Naive thymus-derived CD4-positive, alpha-beta T cell (primary cell): ENCODE data around the gene FSTL3. TPM values are rescaled to one million over a fixed set of nuclear protein-coding genes. Genes with fewer than 3 reads are reported as not detected.
A peak's percentile ranks its signal among the peaks of the same experiment; 100 is the strongest.

ENCODE experiments used
- ATAC-seq: fragments of 150-1000 bp; cut with Tn5 transposase; 2 replicates; pipeline ENCODE4 v1.10.0; 2021; ENCODE audit warnings: mild to moderate bottlenecking, moderate library complexity
- CTCF ChIA-PET: fragments of 350-600 bp; sonication (Branson Sonifier 250); formaldehyde crosslinking; loops from one replicate; lab custom pipeline; 2021; ENCODE audit warnings: antibody characterized with exemption; lab: Charles Lee
- POLR2A ChIA-PET: fragments of 350-600 bp; sonication (Branson Sonifier 250); formaldehyde crosslinking; loops from one replicate; lab custom pipeline; 2021; ENCODE audit warnings: antibody characterized with exemption, inconsistent platforms; lab: Charles Lee
- DNase-seq, 9 donors: peaks; one replicate each; pipeline versions ENCODE4 v3.0.0 to v3.0.0-alpha.2; 2020 to 2022; ENCODE audit warnings: mixed read lengths in 1 of 9
- H3K27ac ChIP-seq: one replicate; pipeline ENCODE4 v1.7.0; 2013; ENCODE audit warnings: mild to moderate bottlenecking, low read depth, low read length, moderate library complexity
- H3K27me3 ChIP-seq, 2 donors: one replicate each; pipeline ENCODE4 v1.7.0; 2013; ENCODE audit warnings: low read length in 2 of 2, mild to moderate bottlenecking in 2 of 2, moderate library complexity in 2 of 2; ENCODE audit not compliant: control insufficient read depth in 2 of 2, insufficient read depth in 2 of 2
- H3K36me3 ChIP-seq, 3 experiments: 1 replicate in 2 of 3; 2 replicates in 1 of 3; pipeline ENCODE4 v1.7.0; 2013; ENCODE audit warnings: low read length in 3 of 3, mild to moderate bottlenecking in 3 of 3, moderate library complexity in 1 of 3; ENCODE audit not compliant: insufficient read depth in 3 of 3, control insufficient read depth in 2 of 3
- H3K4me1 ChIP-seq, 2 donors: one replicate each; pipeline ENCODE4 v1.7.0; 2013; ENCODE audit warnings: low read length in 2 of 2, mild to moderate bottlenecking in 2 of 2, moderate library complexity in 1 of 2; ENCODE audit not compliant: control insufficient read depth in 2 of 2, insufficient read depth in 2 of 2
- H3K4me3 ChIP-seq: 2 replicates; pipeline ENCODE4 v1.7.0; 2013; ENCODE audit warnings: mild to moderate bottlenecking, low read length
- H3K9me3 ChIP-seq, 3 experiments: 1 replicate in 2 of 3; 2 replicates in 1 of 3; pipeline ENCODE4 v1.7.0; 2013; ENCODE audit warnings: low read length in 3 of 3; ENCODE audit not compliant: control insufficient read depth in 2 of 3
- H3K27ac Mint-ChIP-seq, 9 donors: one replicate each; pipeline ENCODE4 v1.8.0; 2020 to 2022; ENCODE audit warnings: mixed read lengths in 9 of 9, mild to moderate bottlenecking in 8 of 9, moderate library complexity in 5 of 9, inconsistent platforms in 2 of 9
- H3K27me3 Mint-ChIP-seq, 5 donors: one replicate each; pipeline ENCODE4 v1.8.0; 2021 to 2022; ENCODE audit warnings: mixed read lengths in 5 of 5, mild to moderate bottlenecking in 1 of 5
- H3K36me3 Mint-ChIP-seq, 5 donors: one replicate each; pipeline ENCODE4 v1.8.0; 2020 to 2022; ENCODE audit warnings: mixed read lengths in 5 of 5, mild to moderate bottlenecking in 3 of 5, inconsistent platforms in 1 of 5
- H3K4me1 Mint-ChIP-seq, 7 donors: one replicate each; pipeline ENCODE4 v1.8.0; 2020 to 2022; ENCODE audit warnings: mixed read lengths in 7 of 7, mild to moderate bottlenecking in 3 of 7, inconsistent platforms in 1 of 7
- H3K4me3 Mint-ChIP-seq, 10 donors: one replicate each; pipeline ENCODE4 v1.8.0; 2020 to 2022; ENCODE audit warnings: mild to moderate bottlenecking in 10 of 10, mixed read lengths in 10 of 10, moderate library complexity in 6 of 10, inconsistent platforms in 2 of 10
- H3K9me3 Mint-ChIP-seq, 11 donors: one replicate each; pipeline ENCODE4 v1.8.0; 2020 to 2022; ENCODE audit warnings: mixed read lengths in 11 of 11, mild to moderate bottlenecking in 4 of 11, inconsistent platforms in 1 of 11, moderate library complexity in 1 of 11
- intact Hi-C, 2 donors: fragments of 100-400 bp; cut with micrococcal nuclease; formaldehyde crosslinking; loops; one replicate each; pipeline ENCODE4 v1.15.1; 2023
- polyA plus RNA-seq, 2 donors: library from polyadenylated mRNA; unstranded; fragments of 300-500 nt; fragmentation: Illumina TruSeq; gene quantifications; one replicate each; pipeline ENCODE4 v1.2.3, GENCODE V29; 2021
- total RNA-seq, 6 experiments: library from RNA in 5 of 6; stranded (reverse) in 5 of 6; gene quantifications; 1 replicate in 5 of 6; 2 replicates in 1 of 6; pipeline ENCODE4 v1.2.3 and lab custom pipeline; 2021 to 2026

Gene FSTL3
- total and polyA plus RNA-seq, 7 experiments from 2014 or later, result 2.7 to 6.4 (median 4.7) TPM

GRCh38 chr19:711254-711653 lies 35.1 kb downstream of the FSTL3 start:
- peaks cover 0 to 8% (median 0%) of the 10 kb centered on the region in 3 experiments for H3K9me3 ChIP-seq
- ATAC-seq, result no peak
- Mint-ChIP-seq H3K27ac (no peak overlapping the region), H3K27me3 (peaks cover 19 to 28% (median 23%) of the 10 kb centered on the region in 5 donors), H3K4me3 (peak overlapping the region in 6 of 10 donors; percentile 12 to 56 (median 36)), H3K4me1 (peaks cover 0 to 8% (median 2%) of the 10 kb centered on the region in 7 donors), H3K36me3 (peaks cover 0 to 7% (median 4%) of the 10 kb centered on the region in 5 donors), H3K9me3 (peaks cover 0 to 12% (median 6%) of the 10 kb centered on the region in 11 donors)
- ChIA-PET CTCF (interaction anchor here (0.5 kb wide), 1 partner anchor 13 kb away, joined by 4 read pairs; no protein-coding TSS in a partner anchor), POLR2A (no interaction called here)
- peaks cover 0 to 5% of the 10 kb centered on the region in 2 donors for H3K27me3 ChIP-seq
- intact Hi-C loops, result no loop called here
- no peaks in the 10 kb centered on the region for H3K36me3 ChIP-seq
- H3K27ac ChIP-seq, result no peak overlapping the region
- no peak for DNase-seq
- no peak overlapping the region for H3K4me3 ChIP-seq
- H3K4me1 ChIP-seq, result no peaks in the 10 kb centered on the region

- Mint-ChIP-seq H3K4me3 (no peak overlapping the region), H3K9me3 (peaks cover 0 to 10% (median 7%) of the 10 kb centered on the region in 11 donors), H3K27me3 (peaks cover 21 to 32% (median 25%) of the 10 kb centered on the region in 5 donors), H3K27ac (no peak overlapping the region), H3K36me3 (peaks cover 0 to 7% (median 4%) of the 10 kb centered on the region in 5 donors), H3K4me1 (peaks cover 0 to 4% (median 0%) of the 10 kb centered on the region in 7 donors)
- CTCF ChIA-PET, result no interaction called here
- H3K9me3 ChIP-seq, result peaks cover 0 to 5% (median 0%) of the 10 kb centered on the region in 3 experiments
- no peak overlapping the region for H3K4me3 ChIP-seq
- H3K36me3 ChIP-seq, result no peaks in the 10 kb centered on the region
- POLR2A ChIA-PET, result no interaction called here
- intact Hi-C loops, result no loop called here
- ATAC-seq (no peak), DNase-seq (no peak)
- H3K27ac ChIP-seq, result no peak overlapping the region
- no peaks in the 10 kb centered on the region for H3K4me1 ChIP-seq
- no peaks in the 10 kb centered on the region for H3K27me3 ChIP-seq
Observed at GRCh38 chr19:715347-715746, 39.2 kb downstream of the FSTL3 start.

- H3K27ac Mint-ChIP-seq, result no peak overlapping the region
- H3K4me1 Mint-ChIP-seq, result peaks cover 0 to 2% (median 0%) of the 10 kb centered on the region in 7 donors
- ChIA-PET CTCF (no interaction called here), POLR2A (no interaction called here)
- peaks cover 0 to 10% (median 7%) of the 10 kb centered on the region in 11 donors for H3K9me3 Mint-ChIP-seq
- no peaks in the 10 kb centered on the region for H3K36me3 ChIP-seq
- no peaks in the 10 kb centered on the region for H3K4me1 ChIP-seq
- intact Hi-C loops, result no loop called here
- H3K27me3 Mint-ChIP-seq, result peaks cover 17 to 31% (median 21%) of the 10 kb centered on the region in 5 donors
- no peak for ATAC-seq
- H3K4me3 ChIP-seq, result no peak overlapping the region
- H3K9me3 ChIP-seq, result peaks cover 0 to 5% (median 0%) of the 10 kb centered on the region in 3 experiments
- no peak for DNase-seq
- no peaks in the 10 kb centered on the region for H3K27me3 ChIP-seq
- peaks cover 0 to 7% (median 4%) of the 10 kb centered on the region in 5 donors for H3K36me3 Mint-ChIP-seq
- peak overlapping the region in 1 of 10 donors; percentile 39 for H3K4me3 Mint-ChIP-seq
- no peak overlapping the region for H3K27ac ChIP-seq
Observed at GRCh38 chr19:718251-718951, 42.2 kb downstream of the FSTL3 start.

- Mint-ChIP-seq H3K27me3 (peaks cover 17 to 37% (median 21%) of the 10 kb centered on the region in 5 donors), H3K27ac (no peak overlapping the region), H3K4me3 (no peak overlapping the region), H3K9me3 (peaks cover 0 to 10% (median 7%) of the 10 kb centered on the region in 11 donors), H3K36me3 (peaks cover 0 to 7% (median 4%) of the 10 kb centered on the region in 5 donors), H3K4me1 (peaks cover 0 to 2% (median 0%) of the 10 kb centered on the region in 7 donors)
- POLR2A ChIA-PET, result no interaction called here
- ATAC-seq (no peak), DNase-seq (no peak)
- Histone ChIP-seq H3K36me3 (no peaks in the 10 kb centered on the region), H3K9me3 (peaks cover 0 to 5% (median 0%) of the 10 kb centered on the region in 3 experiments), H3K4me3 (no peak overlapping the region), H3K27ac (no peak overlapping the region), H3K27me3 (no peaks in the 10 kb centered on the region), H3K4me1 (no peaks in the 10 kb centered on the region)
- CTCF ChIA-PET, result no interaction called here
- intact Hi-C loops, result no loop called here
Observed at GRCh38 chr19:718991-719512, 42.9 kb downstream of the FSTL3 start.

- no peak overlapping the region for H3K4me3 Mint-ChIP-seq
- H3K27ac Mint-ChIP-seq, result no peak overlapping the region
- Histone ChIP-seq H3K27me3 (no peaks in the 10 kb centered on the region), H3K4me3 (no peak overlapping the region), H3K36me3 (no peaks in the 10 kb centered on the region), H3K27ac (no peak overlapping the region), H3K4me1 (no peaks in the 10 kb centered on the region), H3K9me3 (peaks cover 0 to 5% (median 0%) of the 10 kb centered on the region in 3 experiments)
- DNase-seq, result no peak
- ChIA-PET POLR2A (no interaction called here), CTCF (no interaction called here)
- H3K36me3 Mint-ChIP-seq, result peaks cover 0 to 7% (median 4%) of the 10 kb centered on the region in 5 donors
- intact Hi-C loops, result no loop called here
- H3K4me1 Mint-ChIP-seq, result peaks cover 0 to 2% (median 0%) of the 10 kb centered on the region in 7 donors
- no peak for ATAC-seq
- peaks cover 17 to 38% (median 21%) of the 10 kb centered on the region in 5 donors for H3K27me3 Mint-ChIP-seq
- H3K9me3 Mint-ChIP-seq, result peaks cover 0 to 10% (median 7%) of the 10 kb centered on the region in 11 donors
Observed at GRCh38 chr19:719636-720344, 43.6 kb downstream of the FSTL3 start.

- no peak for ATAC-seq
- peaks cover 13 to 35% (median 17%) of the 10 kb centered on the region in 5 donors for H3K27me3 Mint-ChIP-seq
Observed at GRCh38 chr19:720345-721160, 44.4 kb downstream of the FSTL3 start.

More at GRCh38 chr19:720345-721160, 44.4 kb downstream of the FSTL3 start:
- no peak for DNase-seq
- peaks cover 0 to 6% (median 3%) of the 10 kb centered on the region in 11 donors for H3K9me3 Mint-ChIP-seq
- H3K36me3 ChIP-seq, result no peaks in the 10 kb centered on the region
- peaks cover 0 to 3% (median 1%) of the 10 kb centered on the region in 5 donors for H3K36me3 Mint-ChIP-seq
- intact Hi-C loops, result no loop called here
- H3K9me3 ChIP-seq, result peaks cover 0 to 2% (median 0%) of the 10 kb centered on the region in 3 experiments
- ChIA-PET CTCF (no interaction called here), POLR2A (interaction anchor here (0.7 kb wide), 1 partner anchor 76 kb away, joined by 3 read pairs; no protein-coding TSS in a partner anchor)
- no peaks in the 10 kb centered on the region for H3K4me1 ChIP-seq
- H3K27ac Mint-ChIP-seq, result no peak overlapping the region
- no peaks in the 10 kb centered on the region for H3K27me3 ChIP-seq
- H3K4me1 Mint-ChIP-seq, result peaks cover 0 to 2% (median 0%) of the 10 kb centered on the region in 7 donors
- no peak overlapping the region for H3K27ac ChIP-seq
- H3K4me3 Mint-ChIP-seq, result no peak overlapping the region
- no peak overlapping the region for H3K4me3 ChIP-seq
